Measurements from ENCODE around the gene DKK1.
"Not testable (repeated sequence)": the region's sequence is repeated elsewhere in the genome, so short reads cannot be mapped to it uniquely, and the experiment has no call there.

The DKK1 gene

DNA sequence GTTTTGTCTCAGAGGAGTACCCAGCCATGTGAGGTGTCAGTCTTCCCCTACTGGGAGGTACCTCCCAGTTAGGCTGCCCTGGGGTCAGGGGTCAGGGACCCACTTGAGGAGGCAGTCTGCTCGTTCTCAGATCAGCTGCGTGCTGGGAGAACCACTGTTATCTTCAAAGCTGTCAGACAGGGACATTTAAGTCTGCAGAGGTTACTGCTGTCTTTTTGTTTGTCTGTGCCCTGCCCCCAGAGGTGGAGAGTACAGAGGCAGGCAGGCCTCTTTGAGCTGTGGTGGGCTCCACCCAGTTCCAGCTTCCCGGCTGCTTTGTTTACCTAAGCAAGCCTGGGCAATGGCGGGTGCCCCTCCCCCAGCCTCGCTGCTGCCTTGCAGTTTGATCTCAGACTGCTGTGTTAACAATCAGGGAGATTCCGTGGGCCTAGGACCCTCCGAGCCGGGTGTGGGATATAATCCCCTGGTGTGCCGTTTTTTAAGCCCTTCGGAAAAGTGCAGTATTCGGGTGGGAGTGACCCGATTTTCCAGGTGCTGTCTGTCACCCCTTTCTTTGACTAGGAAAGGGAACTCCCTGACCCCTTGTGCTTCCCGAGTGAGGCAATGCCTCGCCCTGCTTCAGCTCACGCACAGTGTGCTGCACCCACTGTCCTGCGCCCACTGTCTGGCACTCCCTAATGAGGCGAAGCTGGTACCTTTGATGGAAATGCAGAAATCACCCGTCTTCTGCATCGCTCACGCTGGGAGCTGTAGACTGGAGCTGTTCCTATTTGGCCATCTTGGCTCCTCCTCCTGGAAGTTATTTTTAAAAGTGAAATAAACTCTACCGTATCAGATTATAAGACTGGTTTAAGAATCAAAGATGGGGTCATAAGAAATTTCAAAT lies 51.7 kb downstream of the DKK1 start:
- DNase-seq, result not testable (repeated sequence)

Data from amygdala (tissue), 56 donors.